Measurements from ENCODE around the gene HCFC1. TPM values are rescaled to one million over a fixed set of nuclear protein-coding genes. Genes with fewer than 3 reads are reported as not detected.

Gene HCFC1
- total and polyA plus RNA-seq, 9 of the 15 experiments (the other 6 are each of a cell fraction or from before 2014, with no cell fraction given): 2.8 to 133 (median 17.1) TPM

- TF ChIP-seq HINFP (tag; conservative IDR thresholded peaks at IDR 0.05; ENCODE audit: low read depth) (no peak), POLR2G (IDR thresholded peaks at IDR 0.05; ENCODE audit: low read depth, low read length) (peak; percentile 75), ZNF347 (CRISPR knock-in tag; IDR thresholded peaks at IDR 0.05; ENCODE audit: low read depth) (no peak), RNF219 (CRISPR knock-in tag; IDR thresholded peaks at IDR 0.05) (no peak), ZNF764 (CRISPR knock-in tag; IDR thresholded peaks at IDR 0.05; ENCODE audit: low read depth) (no peak), TCF15 (CRISPR knock-in tag; IDR thresholded peaks at IDR 0.05) (no peak), ZC3H11A (IDR thresholded peaks at IDR 0.05; ENCODE audit: low read depth, low read length) (no peak), XRCC3 (IDR thresholded peaks at IDR 0.05) (no peak), RBFOX2 (IDR thresholded peaks at IDR 0.05; ENCODE audit: low read depth, low read length) (peak; percentile 83), JUN (IDR thresholded peaks at IDR 0.05; ENCODE audit: borderline replicate concordance, low read depth, low read length) (no peak), JUN (CRISPR knock-in tag; IDR thresholded peaks at IDR 0.05; ENCODE audit: borderline replicate concordance) (no peak), ZBTB5 (IDR thresholded peaks at IDR 0.05) (no peak), E4F1 (CRISPR knock-in tag; IDR thresholded peaks at IDR 0.05; ENCODE audit: borderline replicate concordance) (no peak), ASH1L (IDR thresholded peaks at IDR 0.05; ENCODE audit: borderline replicate concordance, low read depth, partially characterized antibody) (no peak)
Measured at GRCh38 chrX:154011376-154012335, 40.0 kb upstream of the HCFC1 start (continued).
